Endodermal cell (in vitro differentiated cells): ENCODE measurements around the gene CCDC169. TPM values are rescaled to one million over a fixed set of nuclear protein-coding genes. Genes with fewer than 3 reads are reported as not detected.

Experiments
- DNase-seq: peaks from one replicate; pipeline ENCODE4 v3.0.0-alpha.2; 2017
- H3K27ac ChIP-seq: 2 replicates; pipeline ENCODE4 v1.5.1; 2013; ENCODE audit warnings: mild to moderate bottlenecking, low read depth, low read length, moderate library complexity
- H3K27me3 ChIP-seq: 2 replicates; pipeline ENCODE4 v1.6.1; 2013; ENCODE audit warnings: mild to moderate bottlenecking, low read length, moderate library complexity; ENCODE audit not compliant: insufficient read depth, control insufficient read depth, poor library complexity, severe bottlenecking
- H3K36me3 ChIP-seq: 2 replicates; pipeline ENCODE4 v1.7.0; 2013; ENCODE audit warnings: mild to moderate bottlenecking, low read length, moderate library complexity; ENCODE audit not compliant: control insufficient read depth, insufficient read depth
- H3K4me1 ChIP-seq: one replicate; pipeline ENCODE4 v1.7.0; 2013; ENCODE audit warnings: low read length; ENCODE audit not compliant: control insufficient read depth, insufficient read depth
- H3K4me3 ChIP-seq: 2 replicates; pipeline ENCODE4 v1.5.1; 2013; ENCODE audit warnings: mild to moderate bottlenecking, low read length, moderate library complexity
- H3K9ac ChIP-seq: 2 replicates; pipeline ENCODE4 v1.6.1; 2013; ENCODE audit warnings: mild to moderate bottlenecking, low read length, moderate library complexity; ENCODE audit not compliant: poor library complexity, severe bottlenecking; ENCODE audit errors: extremely low read depth
- H3K9me3 ChIP-seq: 2 replicates; pipeline ENCODE4 v1.6.1; 2013; ENCODE audit warnings: mild to moderate bottlenecking, low read length, moderate library complexity; ENCODE audit not compliant: control insufficient read depth
- H3K27ac Mint-ChIP-seq: 2 replicates; pipeline ENCODE4 v1.8.0; 2020; ENCODE audit warnings: mixed read lengths
- H3K27me3 Mint-ChIP-seq: 2 replicates; pipeline ENCODE4 v1.8.0; 2021; ENCODE audit warnings: mild to moderate bottlenecking, mixed read lengths; ENCODE audit not compliant: insufficient read depth
- H3K36me3 Mint-ChIP-seq: 2 replicates; pipeline ENCODE4 v1.8.0; 2020; ENCODE audit warnings: low read depth, mixed read lengths
- H3K4me1 Mint-ChIP-seq: 2 replicates; pipeline ENCODE4 v1.8.0; 2020; ENCODE audit warnings: mixed read lengths
- H3K4me3 Mint-ChIP-seq: 2 replicates; pipeline ENCODE4 v1.8.0; 2020; ENCODE audit warnings: mild to moderate bottlenecking, moderate library complexity, mixed read lengths
- H3K9me3 Mint-ChIP-seq: 2 replicates; pipeline ENCODE4 v1.8.0; 2020; ENCODE audit warnings: mild to moderate bottlenecking, mixed read lengths
- CTCF ChIP-seq: fragments of 200-600 bp; sonication (generic); conservative IDR thresholded peaks from 2 replicates; pipeline ENCODE4 v1.5.0; 2021; ENCODE audit warnings: antibody characterized with exemption, mild to moderate bottlenecking
- WGBS, 2 experiments: methylation state at CpG; one replicate each; pipeline versions ENCODE4 v1.1.5 to v1.1.7; 2013; ENCODE audit warnings: missing lambda C conversion rate in 2 of 2, mixed read lengths in 1 of 2; ENCODE audit not compliant: insufficient coverage in 1 of 2, insufficient read length in 1 of 2; 5-methylcytosine and 5-hydroxymethylcytosine counted together
- total RNA-seq, 2 donors: library from RNA; stranded (reverse); fragmentation: NEBNext Ultra II Directional in 1 of 2; extraction: Animal tissue kit (Norgen Biotek cat#: 25700) in 1 of 2; gene quantifications; 2 replicates in 1 of 2; 3 replicates in 1 of 2; pipeline ENCODE4 v1.2.1, GENCODE V29; 2021

CCDC169 gene
- total RNA-seq, 2 donors from 2014 or later, result 18.2 to 26.3 TPM

GRCh38 chr13:36345438-36346221, 48.0 kb upstream of the CCDC169 start:
- H3K36me3 ChIP-seq, result no peaks in the 10 kb centered on the region
- Mint-ChIP-seq H3K36me3 (peaks cover 4% of the 10 kb centered on the region), H3K27me3 (no peaks in the 10 kb centered on the region), H3K27ac (peak overlapping the region; percentile 97), H3K4me3 (peak overlapping the region; percentile 81), H3K9me3 (no peaks in the 10 kb centered on the region), H3K4me1 (peaks cover 22% of the 10 kb centered on the region)
- peak overlapping the region; percentile 81 for H3K27ac ChIP-seq
- peaks cover 4% of the 10 kb centered on the region for H3K4me1 ChIP-seq
- no peaks in the 10 kb centered on the region for H3K9me3 ChIP-seq
- TF ChIP-seq CTCF, result no peak
- peak overlapping the region; percentile 91 for H3K4me3 ChIP-seq
- WGBS, 2 experiments, result 0% methylated on average over 27 to 50 of the region's 50 CpGs
- H3K27me3 ChIP-seq, result no peaks in the 10 kb centered on the region
- peak overlapping the region; percentile 89 for H3K9ac ChIP-seq
- DNase-seq, result peak; percentile 91

GRCh38 chr13:36344886-36345437, 47.3 kb upstream of the CCDC169 start:
- H3K36me3 ChIP-seq, result no peaks in the 10 kb centered on the region
- H3K36me3 Mint-ChIP-seq, result peaks cover 4% of the 10 kb centered on the region
- no peaks in the 10 kb centered on the region for H3K9me3 ChIP-seq
- H3K9ac ChIP-seq, result peak overlapping the region; percentile 89
- peak overlapping the region; percentile 81 for H3K4me3 Mint-ChIP-seq
- no peaks in the 10 kb centered on the region for H3K27me3 ChIP-seq
- H3K27ac Mint-ChIP-seq, result peak overlapping the region; percentile 97
- peaks cover 22% of the 10 kb centered on the region for H3K4me1 Mint-ChIP-seq
- peak; percentile 57 for DNase-seq
- H3K9me3 Mint-ChIP-seq, result no peaks in the 10 kb centered on the region
- H3K27ac ChIP-seq, result no peak overlapping the region
- H3K27me3 Mint-ChIP-seq, result no peaks in the 10 kb centered on the region
- TF ChIP-seq CTCF, result no peak
- peaks cover 4% of the 10 kb centered on the region for H3K4me1 ChIP-seq
- 11 to 15% methylated on average over 8 to 13 of the region's 14 CpGs for WGBS, 2 experiments
- H3K4me3 ChIP-seq, result peak overlapping the region; percentile 91

GRCh38 chr13:36344173-36344572, 46.6 kb upstream of the CCDC169 start:
- Mint-ChIP-seq H3K4me1 (peaks cover 26% of the 10 kb centered on the region), H3K36me3 (peaks cover 2% of the 10 kb centered on the region), H3K27me3 (no peaks in the 10 kb centered on the region), H3K4me3 (peak overlapping the region; percentile 81), H3K27ac (peak overlapping the region; percentile 79), H3K9me3 (no peaks in the 10 kb centered on the region)
- peaks cover 4% of the 10 kb centered on the region for H3K4me1 ChIP-seq
- 70 to 93% methylated on average over 3 to 6 of the region's 6 CpGs for WGBS, 2 experiments
- H3K27me3 ChIP-seq, result no peaks in the 10 kb centered on the region
- no peaks in the 10 kb centered on the region for H3K9me3 ChIP-seq
- H3K9ac ChIP-seq, result no peak overlapping the region
- no peaks in the 10 kb centered on the region for H3K36me3 ChIP-seq
- no peak for TF ChIP-seq CTCF
- H3K4me3 ChIP-seq, result peak overlapping the region; percentile 91
- no peak overlapping the region for H3K27ac ChIP-seq
- DNase-seq, result no peak
